ENCODE data around the gene KRTAP10-1.

DNA sequence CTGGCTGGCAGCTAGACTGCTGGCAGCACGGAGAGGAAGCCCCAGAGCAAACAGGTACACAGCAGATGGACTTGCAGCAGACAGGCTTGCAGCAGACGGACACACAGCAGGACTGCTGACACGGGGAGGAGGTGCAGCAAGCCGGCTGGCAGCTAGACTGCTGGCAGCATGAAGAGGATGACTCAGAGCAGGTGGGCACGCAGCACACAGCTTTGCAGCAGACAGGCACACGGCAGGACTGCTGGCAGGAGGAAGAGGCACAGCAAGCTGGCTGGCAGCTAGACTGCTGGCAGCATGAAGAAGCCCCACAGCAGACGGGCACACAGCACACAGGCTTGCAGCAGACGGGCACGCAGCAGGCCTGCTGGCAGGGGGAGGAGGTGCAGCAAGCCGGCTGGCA is 10.8 kb upstream of the KRTAP10-1 start:
- TF ChIP-seq GATA2 (IDR thresholded peaks at IDR 0.05; ENCODE audit: low read depth, low read length) = no peak
- TF ChIP-seq GATA3 (IDR thresholded peaks at IDR 0.05; ENCODE audit: low read depth, low read length) = no peak
